Measurements from ENCODE around the gene OPTC.
"Not testable (repeated sequence)": the region's sequence is repeated elsewhere in the genome, so short reads cannot be mapped to it uniquely, and the experiment has no call there.

The OPTC gene

DNA sequence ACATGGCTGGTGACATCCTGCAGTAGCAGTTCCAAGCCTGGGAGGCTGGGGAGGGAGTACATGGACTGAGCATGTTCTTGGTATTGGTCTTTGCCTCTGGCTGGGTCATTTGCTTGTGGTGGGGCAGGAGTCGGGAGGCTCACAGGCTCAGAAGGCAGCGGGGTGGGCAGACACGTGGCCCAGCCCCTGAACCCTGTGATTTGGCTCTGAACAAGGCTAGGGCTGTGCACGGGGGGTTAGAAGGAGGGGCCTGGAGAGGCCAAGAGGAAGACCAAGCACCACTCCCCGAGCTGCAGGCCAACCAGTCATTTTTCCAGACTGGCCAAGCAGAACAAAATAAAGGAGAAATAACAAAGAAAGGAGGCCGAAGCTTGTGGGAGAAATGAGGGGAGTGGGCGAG is 28.0 kb upstream of the OPTC start:
- no peak for DNase-seq (ENCODE audit: low read depth)

DNA sequence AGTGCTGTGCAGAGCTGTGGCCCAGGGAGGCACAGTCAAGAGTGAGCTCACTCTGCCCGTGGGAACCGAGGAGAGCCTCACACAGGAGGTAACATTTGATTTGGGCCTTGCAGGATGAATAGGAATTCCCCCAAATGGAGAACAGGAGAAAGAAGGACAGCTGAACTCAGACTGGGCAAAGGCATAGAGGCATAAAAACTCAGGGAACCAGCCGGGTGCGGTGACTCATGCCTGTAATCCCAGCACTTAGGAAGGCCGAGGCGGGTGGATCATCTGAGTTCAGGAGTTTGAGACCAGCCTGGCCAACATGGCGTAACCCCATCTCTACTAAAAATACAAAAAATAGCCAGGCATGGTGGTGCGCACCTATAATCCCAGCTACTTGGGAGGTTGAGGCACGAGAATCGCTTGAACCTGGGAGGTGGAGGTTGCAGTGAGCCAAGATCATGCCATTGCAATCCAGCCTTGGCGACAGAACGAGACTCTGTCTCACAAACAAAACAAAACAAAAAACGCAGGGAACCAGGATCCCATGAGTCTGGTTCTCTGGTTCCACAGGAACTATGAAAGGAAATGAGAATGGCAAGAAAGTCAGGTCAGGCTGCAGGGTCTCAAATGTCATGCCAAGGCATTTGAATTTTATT is 26.9 kb upstream of the OPTC start:
- not testable (repeated sequence) for DNase-seq (ENCODE audit: low read depth)

DNA sequence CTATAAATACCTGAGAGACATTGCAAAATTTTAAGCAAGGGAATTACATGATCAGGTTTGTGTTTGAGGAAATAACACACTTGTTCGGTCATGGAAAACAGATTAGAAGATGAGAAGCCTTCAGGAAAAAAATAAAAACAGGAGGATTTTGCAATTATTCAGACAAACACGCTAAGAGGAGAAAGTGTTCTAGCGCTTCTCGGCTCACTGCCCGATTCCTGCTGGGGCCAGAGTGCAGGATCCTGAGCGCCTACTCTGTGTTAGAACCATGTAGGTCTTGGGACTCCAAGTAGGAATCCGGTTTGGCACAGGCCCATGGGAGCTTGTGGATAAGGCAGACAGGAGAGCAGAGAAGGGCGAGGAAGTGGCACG is 26.4 kb upstream of the OPTC start:
- DNase-seq (ENCODE audit: low read depth), result no peak

GRCh38 chr1:203468326-203468725 is 25.6 kb upstream of the OPTC start:
- no peak for DNase-seq (ENCODE audit: low read depth)

GRCh38 chr1:203470240-203470639 is 23.7 kb upstream of the OPTC start:
- no peak for DNase-seq (ENCODE audit: low read depth)

DNA sequence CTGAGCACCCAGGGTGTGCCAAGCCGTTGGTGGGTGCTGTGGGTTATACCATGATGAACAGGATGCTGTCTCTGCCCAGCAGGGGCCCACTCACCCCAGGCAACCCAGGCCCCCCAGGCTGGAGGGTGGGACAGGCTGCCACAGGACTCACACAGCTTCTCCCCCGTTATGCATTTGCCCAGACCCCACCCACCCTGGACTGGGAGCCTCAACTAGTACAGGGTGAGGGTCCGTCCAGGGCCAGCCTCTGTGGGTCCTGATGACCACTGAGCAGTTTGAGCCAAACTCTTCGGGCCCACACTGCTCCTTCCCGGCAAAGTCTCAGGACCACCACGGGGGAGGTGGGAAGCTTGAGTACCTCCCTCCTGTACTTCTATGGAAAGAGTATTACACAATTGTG is 22.1 kb upstream of the OPTC start:
- no peak for DNase-seq (ENCODE audit: low read depth)

DNA sequence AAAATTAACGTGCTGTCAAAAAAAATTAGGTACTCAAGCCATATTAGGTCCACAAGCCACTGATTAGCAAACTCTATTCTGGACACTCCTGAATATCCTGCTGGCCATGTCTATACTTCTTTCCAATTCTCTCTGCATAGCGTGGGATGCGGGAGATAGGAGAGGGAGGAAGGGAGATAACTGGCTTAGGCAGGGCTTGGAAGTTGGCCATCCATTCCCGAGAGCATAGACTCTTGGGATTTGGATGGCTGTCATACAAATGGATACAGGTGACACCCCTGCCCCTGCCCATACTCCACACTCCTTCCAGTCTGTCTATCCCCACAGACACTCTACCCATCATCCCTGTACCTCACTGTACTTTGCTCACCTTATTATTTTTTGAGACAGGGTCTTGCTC is 20.7 kb upstream of the OPTC start:
- DNase-seq (ENCODE audit: low read depth), result no peak

DNA sequence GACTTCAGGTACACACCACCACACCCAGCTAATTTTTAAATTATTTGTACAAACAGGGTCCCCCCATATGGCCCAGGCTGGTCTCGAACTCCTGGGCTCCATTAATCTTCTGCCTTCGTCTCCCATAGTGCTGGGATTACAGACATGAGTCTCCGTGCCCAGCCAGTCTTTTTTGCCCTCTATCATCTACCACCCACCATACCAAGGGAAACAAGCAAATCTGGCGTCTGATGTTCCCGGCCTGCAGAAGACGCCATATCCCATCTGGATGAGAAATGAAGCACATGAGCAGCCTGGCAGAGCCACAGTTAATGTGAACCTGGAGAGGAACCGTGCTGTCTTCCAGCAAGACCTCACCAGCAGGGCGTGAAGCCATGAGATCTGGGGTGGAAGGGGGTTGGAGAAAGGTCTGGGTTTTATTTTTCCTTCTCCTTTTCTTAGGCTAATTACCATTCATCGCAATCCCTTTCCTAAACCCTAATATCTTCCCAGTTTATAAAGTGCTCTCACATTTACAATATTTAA is 20.1 kb upstream of the OPTC start:
- DNase-seq (ENCODE audit: low read depth), result no peak

DNA sequence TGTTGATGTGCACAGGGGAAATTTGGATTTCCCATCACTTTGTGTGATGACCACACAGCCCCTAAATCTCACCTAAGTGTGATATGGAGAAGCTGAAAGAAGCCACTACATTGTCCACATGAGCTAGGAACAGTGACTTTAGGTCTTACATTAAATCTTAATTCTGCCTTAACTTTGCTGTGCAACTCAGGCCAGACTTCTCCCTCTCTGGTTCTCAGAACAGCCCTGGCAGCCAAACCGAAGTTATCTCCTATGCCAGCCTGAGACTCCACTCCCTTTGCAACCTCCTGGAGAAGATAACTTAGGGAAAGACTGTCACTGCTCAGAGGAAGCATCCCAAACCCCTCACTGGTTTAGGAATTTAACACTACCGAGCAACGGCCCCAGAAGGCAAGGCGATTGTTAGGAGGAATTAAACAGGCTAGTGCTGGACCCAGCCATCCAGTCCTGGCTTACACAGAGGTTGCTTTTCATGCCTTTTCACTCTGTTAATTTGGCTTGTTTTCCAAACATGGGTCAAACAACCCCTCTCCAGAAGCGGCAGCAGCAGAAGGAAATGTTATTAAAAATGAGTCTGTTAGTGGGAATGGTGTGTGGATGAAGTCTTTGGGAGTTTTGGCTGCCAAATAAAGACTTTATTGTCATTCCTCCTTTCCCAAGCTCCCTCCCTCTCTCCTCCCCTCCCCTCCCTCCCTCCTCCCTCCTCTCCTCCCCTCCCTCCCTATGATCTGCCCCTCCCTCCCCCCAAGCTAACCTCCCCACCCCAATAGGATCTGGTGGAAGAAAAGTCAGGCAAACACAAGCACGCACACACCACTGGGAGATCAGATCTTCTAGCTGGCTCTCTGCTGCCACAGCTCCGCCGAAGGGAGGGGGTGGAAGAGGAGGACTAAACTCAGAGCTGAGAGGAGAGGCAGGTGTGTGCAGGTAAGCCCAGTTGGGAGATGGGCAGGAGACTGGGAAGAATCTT is 18.7 kb upstream of the OPTC start, which contains the start of gene PRELP:
PRELP (plus strand) TSS at position 795 of the 970 bp plus-strand sequence. CDS start 7,379 bp downstream, outside the sequence.
- DNase-seq (ENCODE audit: low read depth), result no peak

GRCh38 chr1:203476216-203476814 is 17.6 kb upstream of the OPTC start:
- no peak for DNase-seq (ENCODE audit: low read depth)

DNA sequence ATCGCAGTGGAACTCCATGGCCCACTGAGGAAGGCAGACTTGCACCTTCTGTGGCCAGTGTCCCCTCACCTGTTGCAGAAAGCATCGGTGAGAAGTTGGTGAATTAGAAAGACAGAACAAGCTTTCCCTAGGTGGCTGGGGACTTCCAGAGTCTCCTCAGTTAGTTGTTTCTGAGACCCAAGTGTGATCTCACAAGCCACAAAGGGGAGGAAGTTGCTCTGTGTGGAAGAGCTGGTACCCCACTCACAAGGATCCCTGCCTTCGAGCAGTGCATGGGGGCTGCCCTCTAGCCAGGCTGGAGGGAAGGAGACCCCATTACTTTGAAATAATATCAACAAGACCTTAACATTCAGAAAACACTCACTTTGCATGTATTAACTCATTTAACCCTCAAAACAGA is 16.2 kb upstream of the OPTC start:
- DNase-seq (ENCODE audit: low read depth), result no peak

DNA sequence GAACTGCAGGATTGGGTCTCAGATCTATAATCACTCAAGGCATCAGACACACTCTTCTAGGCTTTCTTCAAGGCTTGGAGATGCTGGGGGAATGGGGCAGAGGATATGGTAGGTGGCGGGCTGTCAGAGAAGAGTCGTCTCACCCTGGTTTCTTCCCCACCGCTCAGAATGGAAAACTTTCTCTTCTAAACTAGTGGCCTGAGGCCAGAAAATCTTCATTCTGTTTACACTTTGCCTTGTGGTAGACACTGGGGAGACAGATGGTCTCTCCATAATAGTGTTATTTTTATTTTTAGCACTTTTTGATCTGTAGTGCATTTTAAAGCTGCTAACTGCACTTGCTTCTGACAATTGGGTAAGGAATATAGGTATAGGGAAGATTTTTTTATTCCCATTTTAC is 15.7 kb upstream of the OPTC start:
- no peak for DNase-seq (ENCODE audit: low read depth)

GRCh38 chr1:203478986-203479385 is 15.0 kb upstream of the OPTC start:
- no peak for DNase-seq (ENCODE audit: low read depth)

DNA sequence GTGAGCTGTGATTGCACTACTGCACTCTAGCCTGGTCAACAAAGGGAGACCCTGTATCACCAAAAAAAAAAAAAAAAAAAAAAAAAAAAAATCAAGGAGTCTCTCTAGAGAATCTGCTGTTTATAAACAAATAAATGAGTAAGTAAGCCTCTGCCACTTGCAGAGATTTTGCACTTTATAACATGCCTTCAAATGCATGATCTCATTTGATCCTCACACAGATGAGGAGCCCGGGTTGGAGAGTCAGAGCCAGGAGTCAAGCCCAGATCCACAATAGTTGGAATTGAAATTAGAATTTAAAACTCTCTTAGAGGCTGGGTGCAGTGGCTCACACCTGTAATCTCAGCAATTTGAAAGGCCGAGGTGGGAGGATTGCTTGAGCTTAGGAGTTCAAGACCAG is 14.3 kb upstream of the OPTC start:
- DNase-seq (ENCODE audit: low read depth), result no peak

- no peak for DNase-seq (ENCODE audit: low read depth)
Observed at GRCh38 chr1:203480084-203480483, 13.9 kb upstream of the OPTC start.

GRCh38 chr1:203480525-203481084 is 13.3 kb upstream of the OPTC start:
- DNase-seq (ENCODE audit: low read depth), result peak; percentile 7

DNA sequence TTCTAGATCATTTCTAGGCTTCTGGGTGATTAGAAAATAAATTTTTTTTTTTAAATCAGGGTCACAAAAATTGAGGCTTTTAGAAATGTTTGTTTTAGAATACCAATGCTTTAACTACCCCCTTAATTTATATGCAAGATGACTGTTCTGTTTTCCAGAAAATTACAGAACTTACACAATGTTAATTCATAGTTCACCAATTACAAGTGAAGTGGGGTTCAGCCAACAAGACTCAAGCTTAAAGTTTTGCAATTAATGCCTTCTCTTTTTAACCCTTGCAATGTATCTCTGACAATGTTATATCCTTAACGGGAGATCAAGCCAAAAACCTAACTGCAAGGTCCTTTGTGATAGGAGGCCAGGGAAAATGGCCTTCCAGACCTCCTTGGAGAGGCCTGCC is 12.8 kb upstream of the OPTC start:
- no peak for DNase-seq (ENCODE audit: low read depth)

- no peak for DNase-seq (ENCODE audit: low read depth)
Observed at GRCh38 chr1:203486618-203487370, 7.2 kb upstream of the OPTC start.

DNA sequence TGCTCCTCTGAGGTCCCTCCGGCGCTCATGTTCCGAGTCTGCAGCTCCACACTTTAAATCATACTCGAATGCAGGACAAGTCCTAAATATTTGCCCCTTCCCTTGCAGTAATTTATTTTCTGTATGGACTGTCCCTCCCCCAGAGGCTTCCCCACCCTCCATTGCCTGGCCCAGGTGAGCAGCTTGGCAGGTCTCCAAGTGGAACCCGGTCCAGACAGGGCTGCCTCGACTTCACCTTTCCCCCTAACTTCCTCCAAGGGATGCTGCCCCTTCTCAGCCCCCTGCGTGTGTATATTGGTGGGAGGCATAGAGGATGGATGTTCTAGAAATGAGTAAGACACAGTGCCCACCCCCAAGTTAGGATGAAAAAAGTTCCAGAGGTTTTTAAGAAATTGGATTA is 5.4 kb upstream of the OPTC start:
- no peak for DNase-seq (ENCODE audit: low read depth)

GRCh38 chr1:203490607-203491006 is 3.3 kb upstream of the OPTC start:
- DNase-seq (ENCODE audit: low read depth), result no peak

GRCh38 chr1:203491664-203492063 is 2.3 kb upstream of the OPTC start:
- DNase-seq (ENCODE audit: low read depth), result no peak
